Activated naive CD8-positive, alpha-beta T cell treated with anti-CD3 and anti-CD28 coated beads for 36 hours (primary cell): ENCODE data around the gene FAM24B. TPM values are rescaled to one million over a fixed set of nuclear protein-coding genes. Genes with fewer than 3 reads are reported as not detected.
"Not testable (repeated sequence)": the region's sequence is repeated elsewhere in the genome, so short reads cannot be mapped to it uniquely, and the experiment has no call there.

ENCODE experiments used
- DNase-seq: peaks from one replicate; pipeline ENCODE4 v3.0.0; 2021
- H3K27ac Mint-ChIP-seq: one replicate; pipeline ENCODE4 v1.8.0; 2022; ENCODE audit warnings: mild to moderate bottlenecking, moderate library complexity, mixed read lengths
- H3K27me3 Mint-ChIP-seq: one replicate; pipeline ENCODE4 v1.8.0; 2022; ENCODE audit warnings: mild to moderate bottlenecking, mixed read lengths
- H3K36me3 Mint-ChIP-seq: one replicate; pipeline ENCODE4 v1.8.0; 2021; ENCODE audit warnings: mild to moderate bottlenecking, mixed read lengths
- H3K4me1 Mint-ChIP-seq: one replicate; pipeline ENCODE4 v1.8.0; 2021; ENCODE audit warnings: mixed read lengths
- H3K4me3 Mint-ChIP-seq: one replicate; pipeline ENCODE4 v1.8.0; 2022; ENCODE audit warnings: mild to moderate bottlenecking, moderate library complexity, mixed read lengths
- H3K9me3 Mint-ChIP-seq: one replicate; pipeline ENCODE4 v1.8.0; 2022; ENCODE audit warnings: mixed read lengths
- total RNA-seq, 2 experiments: library from RNA; stranded (reverse); gene quantifications; one replicate each; pipeline ENCODE4 v1.2.3, GENCODE V29; 2021

FAM24B gene, protein sequence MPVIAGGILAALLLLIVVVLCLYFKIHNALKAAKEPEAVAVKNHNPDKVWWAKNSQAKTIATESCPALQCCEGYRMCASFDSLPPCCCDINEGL
- 10 to 100 TPM; 11.2 to 12.8 TPM for total RNA-seq

- Mint-ChIP-seq H3K9me3 (no peaks in the 10 kb centered on the region), H3K4me3 (peak within 1 kb of the TSS; percentile 92), H3K36me3 (peaks cover 63% of the 10 kb centered on the region), H3K27me3 (no peaks in the 10 kb centered on the region), H3K27ac (peak within 1 kb of the TSS; percentile 88), H3K4me1 (peaks cover 50% of the 10 kb centered on the region)
- peak; percentile 94 for DNase-seq
Measured at GRCh38 chr10:122879339-122880273, at the start of gene FAM24B. TSS of gene FAM24B (minus strand) at chr10:122879581. CDS start at chr10:122850515, 29,066 bp downstream.

- Mint-ChIP-seq H3K36me3 (no peaks in the 10 kb centered on the region), H3K9me3 (peaks cover 1% of the 10 kb centered on the region), H3K4me1 (no peaks in the 10 kb centered on the region), H3K4me3 (no peak overlapping the region), H3K27me3 (peaks cover 8% of the 10 kb centered on the region), H3K27ac (no peak overlapping the region)
- DNase-seq = no peak
Measured at GRCh38 chr10:122915700-122916099, 36.3 kb upstream of the FAM24B start.

DNA sequence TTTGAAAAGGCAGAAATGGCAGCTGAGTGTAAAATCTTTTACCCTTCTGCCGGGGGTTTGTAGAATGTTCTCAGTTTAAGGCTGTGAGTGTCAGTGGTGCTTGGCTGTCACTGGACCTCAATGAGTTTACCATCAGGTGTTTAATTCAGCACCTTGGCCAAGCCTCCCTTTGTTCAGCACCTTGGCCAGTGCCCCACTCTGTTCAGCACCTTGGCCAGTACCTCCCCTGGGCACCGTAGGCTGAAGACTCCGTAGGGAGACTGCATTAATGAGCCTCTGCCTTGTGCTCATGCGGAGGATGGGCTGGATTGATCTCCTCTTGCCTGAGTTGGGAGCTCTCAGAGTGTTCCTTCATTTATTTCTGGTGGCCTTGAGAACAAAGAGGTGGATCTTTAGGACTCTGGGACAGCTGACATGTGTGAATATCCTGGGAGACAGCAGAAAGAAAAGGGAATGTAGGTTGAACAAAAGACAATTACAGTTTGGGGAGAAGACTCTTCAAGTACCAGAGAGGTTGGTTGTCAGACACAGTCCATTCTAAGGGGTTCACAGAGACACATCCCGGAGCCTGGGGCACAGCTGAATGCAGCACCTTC, 32.6 kb upstream of the FAM24B start:
- peak; percentile 43 for DNase-seq
- no peaks in the 10 kb centered on the region for H3K36me3 Mint-ChIP-seq
- peaks cover 8% of the 10 kb centered on the region for H3K27me3 Mint-ChIP-seq
- no peaks in the 10 kb centered on the region for H3K4me1 Mint-ChIP-seq
- H3K9me3 Mint-ChIP-seq = peaks cover 1% of the 10 kb centered on the region
- no peak overlapping the region for H3K27ac Mint-ChIP-seq
- no peak overlapping the region for H3K4me3 Mint-ChIP-seq

GRCh38 chr10:122910310-122910709, 30.9 kb upstream of the FAM24B start, which contains the start of gene FAM24A:
TSS of gene FAM24A (plus strand) at chr10:122910610. CDS start at chr10:122911635, 1,025 bp downstream.
- H3K4me3 Mint-ChIP-seq = no peak within 1 kb of the TSS
- peaks cover 1% of the 10 kb centered on the region for H3K9me3 Mint-ChIP-seq
- H3K36me3 Mint-ChIP-seq = no peaks in the 10 kb centered on the region
- H3K27ac Mint-ChIP-seq = no peak within 1 kb of the TSS
- DNase-seq = no peak
- no peaks in the 10 kb centered on the region for H3K4me1 Mint-ChIP-seq
- H3K27me3 Mint-ChIP-seq = peaks cover 12% of the 10 kb centered on the region

- not testable (repeated sequence) for H3K4me3 Mint-ChIP-seq, H3K27ac Mint-ChIP-seq, DNase-seq, H3K36me3 Mint-ChIP-seq, H3K4me1 Mint-ChIP-seq
- peaks cover 13% of the 10 kb centered on the region for H3K9me3 Mint-ChIP-seq
- peaks cover 27% of the 10 kb centered on the region for H3K27me3 Mint-ChIP-seq
Measured at GRCh38 chr10:122903861-122904260, 24.5 kb upstream of the FAM24B start.

DNA sequence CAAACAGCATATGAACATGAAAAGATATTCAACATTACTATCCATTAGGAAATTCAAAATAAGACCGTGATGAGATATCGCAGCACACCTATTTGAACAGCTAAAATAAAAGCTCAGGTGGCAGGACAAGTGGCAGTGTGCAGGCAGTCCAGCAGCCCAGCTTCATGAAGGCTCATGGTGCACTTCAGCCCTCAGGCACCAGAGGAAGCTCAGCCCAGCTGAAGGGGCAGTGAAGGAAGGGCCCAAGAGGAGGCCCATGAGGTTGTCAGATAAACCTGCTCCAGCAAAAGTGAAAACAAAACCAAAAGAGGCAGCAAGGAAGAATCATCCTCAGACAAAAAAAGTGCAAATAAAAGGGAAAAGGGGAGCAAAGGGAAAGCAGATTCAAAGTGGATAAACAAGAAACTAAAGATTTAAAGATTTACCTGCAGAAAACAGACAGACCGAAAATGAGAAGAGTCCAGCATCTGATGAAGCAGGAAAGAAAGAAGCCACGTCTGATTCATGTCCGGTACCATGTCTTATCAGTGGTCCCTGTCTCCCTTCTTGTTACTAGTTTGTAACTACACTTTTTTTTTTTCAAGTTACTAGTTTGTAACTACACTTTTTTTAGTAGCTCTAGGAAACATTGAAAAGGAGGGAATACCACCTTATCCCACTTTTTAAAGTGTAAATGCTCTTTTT, 15.0 kb upstream of the FAM24B start:
- Mint-ChIP-seq H3K27ac (no peak overlapping the region), H3K36me3 (peaks cover 18% of the 10 kb centered on the region), H3K4me3 (no peak overlapping the region)

DNA sequence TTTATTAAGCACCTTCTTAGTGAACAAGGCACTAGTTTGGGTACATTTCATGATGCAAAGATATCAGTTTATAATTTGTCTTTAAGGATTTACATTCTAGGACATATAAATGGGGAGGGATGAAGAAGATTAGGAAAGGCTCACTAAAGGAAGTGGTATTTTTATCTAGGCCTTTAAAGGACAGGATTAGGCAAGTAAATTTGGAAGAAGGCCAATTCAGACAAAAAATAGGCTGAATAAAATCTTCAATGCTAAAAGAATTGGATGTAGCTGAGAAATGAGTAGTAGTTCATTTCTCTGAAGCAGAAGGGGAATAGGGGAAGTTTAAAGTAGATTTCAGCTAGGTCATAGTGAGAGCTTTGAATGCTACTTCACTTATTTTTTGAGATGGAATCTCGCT, 4.8 kb upstream of the FAM24B start:
- no peak overlapping the region for H3K27ac Mint-ChIP-seq
- H3K4me3 Mint-ChIP-seq = no peak overlapping the region
- no peaks in the 10 kb centered on the region for H3K9me3 Mint-ChIP-seq
- H3K27me3 Mint-ChIP-seq = no peaks in the 10 kb centered on the region
- no peak for DNase-seq
- H3K36me3 Mint-ChIP-seq = peaks cover 47% of the 10 kb centered on the region
- H3K4me1 Mint-ChIP-seq = peaks cover 18% of the 10 kb centered on the region

More for the DNA sequence above, 15.0 kb upstream of the FAM24B start:
- Mint-ChIP-seq H3K4me1 (no peaks in the 10 kb centered on the region), H3K27me3 (no peaks in the 10 kb centered on the region), H3K9me3 (no peaks in the 10 kb centered on the region)
- no peak for DNase-seq

GRCh38 chr10:122882766-122883165, 3.4 kb upstream of the FAM24B start:
- H3K27ac Mint-ChIP-seq = no peak overlapping the region
- DNase-seq = no peak
- H3K4me3 Mint-ChIP-seq = no peak overlapping the region
- H3K4me1 Mint-ChIP-seq = peaks cover 27% of the 10 kb centered on the region
- H3K36me3 Mint-ChIP-seq = peaks cover 53% of the 10 kb centered on the region
- H3K27me3 Mint-ChIP-seq = no peaks in the 10 kb centered on the region
- H3K9me3 Mint-ChIP-seq = no peaks in the 10 kb centered on the region

- Mint-ChIP-seq H3K27ac (peak overlapping the region; percentile 88), H3K4me3 (peak overlapping the region; percentile 92), H3K27me3 (no peaks in the 10 kb centered on the region), H3K9me3 (no peaks in the 10 kb centered on the region), H3K4me1 (peaks cover 50% of the 10 kb centered on the region), H3K36me3 (peaks cover 66% of the 10 kb centered on the region)
- no peak for DNase-seq
Measured at GRCh38 chr10:122878799-122879338, 512 bp downstream of the FAM24B start.

DNA sequence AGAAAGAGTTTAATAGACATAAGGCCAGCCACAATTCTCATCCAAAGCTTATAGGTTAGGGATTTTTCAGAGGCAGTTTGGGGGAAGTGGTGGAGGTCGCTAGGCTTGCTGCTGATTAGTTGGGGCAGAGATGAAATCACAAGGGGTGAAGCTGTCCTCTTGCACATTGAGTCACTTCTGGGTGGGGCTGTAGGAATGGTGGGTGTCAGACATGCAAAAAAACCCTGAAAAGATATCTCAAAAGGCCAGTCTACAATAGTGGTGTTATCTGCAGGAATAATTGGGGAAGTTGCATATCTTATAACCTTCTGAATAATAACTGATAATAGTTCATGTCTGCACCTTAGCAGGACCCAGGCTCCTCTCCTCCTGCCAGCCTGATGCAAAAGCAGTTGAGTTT, 2.1 kb downstream of the FAM24B start:
- H3K4me3 Mint-ChIP-seq = peak overlapping the region; percentile 92

DNA sequence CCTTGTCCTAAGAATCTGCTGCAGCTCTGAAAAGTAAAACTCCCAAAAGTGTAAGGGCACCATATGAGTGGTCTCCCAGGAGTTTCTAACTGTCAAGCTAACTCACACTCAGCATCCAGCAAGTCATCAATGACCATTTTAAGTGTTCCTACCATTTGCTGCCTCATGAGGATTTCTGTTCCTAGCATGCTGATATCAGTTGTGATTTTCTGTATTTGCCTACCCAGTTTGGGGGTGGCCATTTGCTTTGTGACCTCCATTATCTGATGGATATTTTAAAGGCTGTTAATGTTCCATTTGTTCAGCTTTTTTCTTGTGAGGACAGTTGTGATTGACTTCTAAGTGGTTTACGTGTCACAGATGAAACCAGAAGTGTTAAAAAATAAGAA, 2.9 kb downstream of the FAM24B start:
- Mint-ChIP-seq H3K27me3 (no peaks in the 10 kb centered on the region), H3K4me3 (no peak overlapping the region), H3K36me3 (peaks cover 77% of the 10 kb centered on the region), H3K9me3 (peaks cover 2% of the 10 kb centered on the region), H3K27ac (no peak overlapping the region), H3K4me1 (peaks cover 46% of the 10 kb centered on the region)
- DNase-seq = no peak

More for the DNA sequence above, 2.1 kb downstream of the FAM24B start:
- DNase-seq = no peak
- Mint-ChIP-seq H3K27me3 (no peaks in the 10 kb centered on the region), H3K9me3 (peaks cover 2% of the 10 kb centered on the region), H3K36me3 (peaks cover 71% of the 10 kb centered on the region), H3K4me1 (peaks cover 46% of the 10 kb centered on the region), H3K27ac (no peak overlapping the region)

DNA sequence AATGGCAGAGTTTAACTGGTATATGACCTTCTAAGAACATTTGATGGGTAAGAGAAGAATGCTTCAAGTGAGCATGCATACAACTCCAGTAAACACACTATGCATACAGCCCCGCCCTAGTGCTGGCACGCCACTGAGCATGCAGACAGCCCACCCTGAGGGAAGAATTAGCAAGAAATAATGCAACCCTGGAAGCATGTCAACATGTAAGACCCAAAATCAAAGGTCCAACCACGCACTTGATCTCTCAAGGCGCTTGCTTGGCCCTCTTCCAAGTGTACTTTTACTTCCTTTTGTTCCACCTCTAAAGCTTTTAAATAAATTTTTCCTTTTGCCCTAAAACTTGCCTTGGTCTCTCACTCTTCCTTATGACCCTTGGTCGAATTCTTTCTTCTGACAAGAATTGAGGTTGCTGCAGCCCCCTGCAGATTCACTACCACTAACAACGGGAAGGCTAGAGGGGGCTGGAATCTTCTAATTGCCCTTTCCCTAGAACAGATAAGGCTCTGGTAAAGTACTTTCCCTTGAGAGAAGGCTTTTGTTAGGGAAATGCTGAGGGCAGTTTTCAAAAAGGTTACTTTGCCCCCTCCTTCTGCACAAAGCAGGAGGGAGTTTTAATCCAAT, 3.4 kb downstream of the FAM24B start:
- Mint-ChIP-seq H3K4me3 (no peak overlapping the region), H3K36me3 (peaks cover 74% of the 10 kb centered on the region), H3K9me3 (peaks cover 2% of the 10 kb centered on the region), H3K27me3 (no peaks in the 10 kb centered on the region), H3K4me1 (peaks cover 43% of the 10 kb centered on the region), H3K27ac (no peak overlapping the region)
- no peak for DNase-seq

GRCh38 chr10:122871947-122872346, 7.4 kb downstream of the FAM24B start:
- not testable (repeated sequence) for H3K27me3 Mint-ChIP-seq, H3K27ac Mint-ChIP-seq, DNase-seq, H3K4me3 Mint-ChIP-seq
- peaks cover 78% of the 10 kb centered on the region for H3K36me3 Mint-ChIP-seq
- H3K9me3 Mint-ChIP-seq = peaks cover 11% of the 10 kb centered on the region
- H3K4me1 Mint-ChIP-seq = peaks cover 24% of the 10 kb centered on the region

DNA sequence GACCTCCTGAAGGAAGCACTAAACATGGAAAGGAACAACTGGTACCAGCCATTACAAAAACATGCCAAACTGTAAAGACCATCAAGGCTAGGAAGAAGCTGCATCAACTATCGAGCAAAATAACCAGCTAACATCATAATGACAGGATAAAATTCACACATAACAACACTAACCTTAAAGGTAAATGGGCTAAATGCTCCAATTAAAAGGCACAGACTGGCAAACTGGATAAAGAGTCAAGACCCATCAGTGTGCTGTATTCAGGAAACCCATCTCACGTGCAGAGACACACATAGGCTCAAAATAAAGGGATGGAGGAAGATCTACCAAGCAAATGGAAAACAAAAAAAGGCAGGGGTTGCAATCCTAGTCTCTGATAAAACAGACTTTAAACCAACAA, 10.6 kb downstream of the FAM24B start:
- not testable (repeated sequence) for H3K27ac Mint-ChIP-seq
- peaks cover 55% of the 10 kb centered on the region for H3K36me3 Mint-ChIP-seq

More for the DNA sequence above, 10.6 kb downstream of the FAM24B start:
- H3K27me3 Mint-ChIP-seq, H3K4me3 Mint-ChIP-seq, DNase-seq: not testable (repeated sequence)
- Mint-ChIP-seq H3K4me1 (peaks cover 12% of the 10 kb centered on the region), H3K9me3 (peaks cover 11% of the 10 kb centered on the region)
